ENCODE measurements around the gene CCDC88A. TPM values are rescaled to one million over a fixed set of nuclear protein-coding genes. Genes with fewer than 3 reads are reported as not detected.

Gene CCDC88A
- total RNA-seq, 2 donors from 2014 or later, result 21.5 to 26.4 TPM

GRCh38 chr2:55418512-55419232, 984 bp downstream of the CCDC88A start:
- peaks cover 0 to 12% of the 10 kb centered on the region in 2 donors for H3K4me1 ChIP-seq
- no peaks in the 10 kb centered on the region for H3K27me3 ChIP-seq

DNA sequence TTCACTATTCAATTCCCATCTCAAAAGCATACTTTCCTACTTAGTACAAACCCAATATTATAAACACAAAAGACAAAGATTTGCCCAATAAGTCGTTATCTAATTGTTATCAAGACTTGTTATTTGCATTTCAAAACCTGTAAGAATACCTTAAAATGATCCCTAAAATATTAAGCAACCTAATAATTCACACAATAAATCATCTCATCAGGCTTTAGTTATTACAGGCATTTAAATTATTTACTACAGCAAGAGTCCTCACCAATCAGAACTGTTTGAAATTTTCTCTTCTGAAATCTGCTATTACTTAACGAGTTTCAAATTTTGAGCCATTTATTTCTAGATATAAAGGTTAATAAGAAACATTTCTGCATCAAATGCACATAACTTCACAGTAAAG, 1.6 kb downstream of the CCDC88A start:
- Histone ChIP-seq H3K9me3 (no peaks in the 10 kb centered on the region), H3K4me1 (peaks cover 0 to 12% of the 10 kb centered on the region in 2 donors), H3K4me3 (peak overlapping the region; percentile 84 to 90), H3K36me3 (no peaks in the 10 kb centered on the region), H3K27ac (peak overlapping the region; percentile 91 to 94), H3K27me3 (no peaks in the 10 kb centered on the region)
- DNase-seq (ENCODE audit: low spot score), result no peak
- TF ChIP-seq, protein P1, sequence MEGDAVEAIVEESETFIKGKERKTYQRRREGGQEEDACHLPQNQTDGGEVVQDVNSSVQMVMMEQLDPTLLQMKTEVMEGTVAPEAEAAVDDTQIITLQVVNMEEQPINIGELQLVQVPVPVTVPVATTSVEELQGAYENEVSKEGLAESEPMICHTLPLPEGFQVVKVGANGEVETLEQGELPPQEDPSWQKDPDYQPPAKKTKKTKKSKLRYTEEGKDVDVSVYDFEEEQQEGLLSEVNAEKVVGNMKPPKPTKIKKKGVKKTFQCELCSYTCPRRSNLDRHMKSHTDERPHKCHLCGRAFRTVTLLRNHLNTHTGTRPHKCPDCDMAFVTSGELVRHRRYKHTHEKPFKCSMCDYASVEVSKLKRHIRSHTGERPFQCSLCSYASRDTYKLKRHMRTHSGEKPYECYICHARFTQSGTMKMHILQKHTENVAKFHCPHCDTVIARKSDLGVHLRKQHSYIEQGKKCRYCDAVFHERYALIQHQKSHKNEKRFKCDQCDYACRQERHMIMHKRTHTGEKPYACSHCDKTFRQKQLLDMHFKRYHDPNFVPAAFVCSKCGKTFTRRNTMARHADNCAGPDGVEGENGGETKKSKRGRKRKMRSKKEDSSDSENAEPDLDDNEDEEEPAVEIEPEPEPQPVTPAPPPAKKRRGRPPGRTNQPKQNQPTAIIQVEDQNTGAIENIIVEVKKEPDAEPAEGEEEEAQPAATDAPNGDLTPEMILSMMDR (IDR thresholded peaks at IDR 0.05), result no peak

More at GRCh38 chr2:55418512-55419232, 984 bp downstream of the CCDC88A start:
- TF ChIP-seq, protein P1 (IDR thresholded peaks at IDR 0.05), result no peak
- H3K4me3 ChIP-seq, result peak overlapping the region; percentile 84 to 90
- no peaks in the 10 kb centered on the region for H3K36me3 ChIP-seq
- peak overlapping the region; percentile 91 to 94 for H3K27ac ChIP-seq
- no peak for DNase-seq (ENCODE audit: low spot score)
- no peaks in the 10 kb centered on the region for H3K9me3 ChIP-seq

- Histone ChIP-seq H3K27me3 (no peaks in the 10 kb centered on the region), H3K4me1 (peaks cover 0 to 12% of the 10 kb centered on the region in 2 donors), H3K4me3 (no peak overlapping the region), H3K36me3 (no peaks in the 10 kb centered on the region), H3K9me3 (no peaks in the 10 kb centered on the region), H3K27ac (no peak overlapping the region)
- TF ChIP-seq, protein P1 (IDR thresholded peaks at IDR 0.05), result no peak
- no peak for DNase-seq (ENCODE audit: low spot score)
Measured at GRCh38 chr2:55416786-55417568, 2.7 kb downstream of the CCDC88A start.

GRCh38 chr2:55415300-55415699, 4.4 kb downstream of the CCDC88A start:
- Histone ChIP-seq H3K4me1 (peaks cover 0 to 12% of the 10 kb centered on the region in 2 donors), H3K9me3 (no peaks in the 10 kb centered on the region), H3K4me3 (no peak overlapping the region), H3K36me3 (no peaks in the 10 kb centered on the region), H3K27ac (no peak overlapping the region), H3K27me3 (no peaks in the 10 kb centered on the region)
- no peak for DNase-seq (ENCODE audit: low spot score)
- TF ChIP-seq, protein P1 (IDR thresholded peaks at IDR 0.05), result no peak

- H3K27ac ChIP-seq, result no peak overlapping the region
- no peak for DNase-seq (ENCODE audit: low spot score)
- no peaks in the 10 kb centered on the region for H3K36me3 ChIP-seq
- H3K9me3 ChIP-seq, result no peaks in the 10 kb centered on the region
- H3K27me3 ChIP-seq, result no peaks in the 10 kb centered on the region
- H3K4me3 ChIP-seq, result no peak overlapping the region
- no peaks in the 10 kb centered on the region for H3K4me1 ChIP-seq
- TF ChIP-seq, protein P1 (IDR thresholded peaks at IDR 0.05), result no peak
Measured at GRCh38 chr2:55408918-55409868, 10.5 kb downstream of the CCDC88A start.

Measured in right atrium auricular region (tissue), 2 donors.